Measurements from ENCODE around the gene LAMA4. TPM values are rescaled to one million over a fixed set of nuclear protein-coding genes. Genes with fewer than 3 reads are reported as not detected.

LAMA4 gene
- total RNA-seq, 1 donor from 2014 or later: 0.56 TPM

DNA sequence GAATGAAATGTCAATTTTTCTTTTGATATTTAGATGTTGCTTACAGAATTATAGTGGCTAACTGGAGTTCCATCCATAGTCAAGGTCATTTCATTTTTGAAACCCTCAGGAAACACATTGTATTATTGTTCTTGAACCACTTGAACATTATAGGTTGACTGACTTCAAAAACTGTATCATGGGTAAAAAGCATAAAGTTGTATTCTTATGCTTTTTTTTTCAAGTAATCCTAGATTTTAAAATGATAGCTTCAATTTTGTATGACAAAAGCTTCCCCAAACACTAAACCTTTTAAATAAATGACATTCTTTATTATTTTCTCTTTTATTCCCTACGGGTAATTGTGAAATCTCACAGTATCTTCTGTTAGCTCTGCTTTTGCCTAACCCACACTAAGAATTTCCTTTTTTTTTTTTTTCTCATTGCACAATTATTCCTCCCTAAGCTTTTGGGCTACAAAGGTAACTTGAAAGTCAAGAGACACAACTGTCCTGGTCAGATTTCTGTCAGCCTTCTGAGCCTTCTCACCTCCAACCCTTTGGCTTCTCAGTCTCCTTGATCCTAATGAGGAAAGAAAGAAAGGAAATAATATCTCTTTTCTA lies 36.9 kb upstream of the LAMA4 start:
- H3K4me3 Mint-ChIP-seq: no peak overlapping the region
- H3K4me1 Mint-ChIP-seq: peaks cover 15% of the 10 kb centered on the region
- Histone ChIP-seq H3K36me3 (no peaks in the 10 kb centered on the region), H4K20me1 (ENCODE audit: low read depth) (no peaks in the 10 kb centered on the region), H3K27me3 (no peaks in the 10 kb centered on the region), H3F3A (ENCODE audit: low read depth) (no peaks in the 10 kb centered on the region), H2AFZ (replicated peaks) (no peak overlapping the region), H3K9me3 (ENCODE audit: low read depth) (no peaks in the 10 kb centered on the region), H3K4me1 (peaks cover 8% of the 10 kb centered on the region), H3K79me2 (ENCODE audit: low read depth) (no peaks in the 10 kb centered on the region), H3K27ac (no peak overlapping the region), H3K9ac (no peak overlapping the region), H3K4me2 (no peak overlapping the region), H3K4me3 (no peak overlapping the region)
- H3K36me3 Mint-ChIP-seq: no peaks in the 10 kb centered on the region
- TF ChIP-seq, protein P1, sequence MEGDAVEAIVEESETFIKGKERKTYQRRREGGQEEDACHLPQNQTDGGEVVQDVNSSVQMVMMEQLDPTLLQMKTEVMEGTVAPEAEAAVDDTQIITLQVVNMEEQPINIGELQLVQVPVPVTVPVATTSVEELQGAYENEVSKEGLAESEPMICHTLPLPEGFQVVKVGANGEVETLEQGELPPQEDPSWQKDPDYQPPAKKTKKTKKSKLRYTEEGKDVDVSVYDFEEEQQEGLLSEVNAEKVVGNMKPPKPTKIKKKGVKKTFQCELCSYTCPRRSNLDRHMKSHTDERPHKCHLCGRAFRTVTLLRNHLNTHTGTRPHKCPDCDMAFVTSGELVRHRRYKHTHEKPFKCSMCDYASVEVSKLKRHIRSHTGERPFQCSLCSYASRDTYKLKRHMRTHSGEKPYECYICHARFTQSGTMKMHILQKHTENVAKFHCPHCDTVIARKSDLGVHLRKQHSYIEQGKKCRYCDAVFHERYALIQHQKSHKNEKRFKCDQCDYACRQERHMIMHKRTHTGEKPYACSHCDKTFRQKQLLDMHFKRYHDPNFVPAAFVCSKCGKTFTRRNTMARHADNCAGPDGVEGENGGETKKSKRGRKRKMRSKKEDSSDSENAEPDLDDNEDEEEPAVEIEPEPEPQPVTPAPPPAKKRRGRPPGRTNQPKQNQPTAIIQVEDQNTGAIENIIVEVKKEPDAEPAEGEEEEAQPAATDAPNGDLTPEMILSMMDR (IDR thresholded peaks at IDR 0.05): no peak
- TF ChIP-seq EZH2 (IDR thresholded peaks at IDR 0.05): no peak
- no peak for TF ChIP-seq EZH2phosphoT487 (IDR thresholded peaks at IDR 0.05)
- no peaks in the 10 kb centered on the region for H3K27me3 Mint-ChIP-seq (ENCODE audit: insufficient read depth, low read depth)
- no peak for DNase-seq (ENCODE audit: low spot score)
- no peaks in the 10 kb centered on the region for H3K9me3 Mint-ChIP-seq
- no peak overlapping the region for H3K27ac Mint-ChIP-seq

DNA sequence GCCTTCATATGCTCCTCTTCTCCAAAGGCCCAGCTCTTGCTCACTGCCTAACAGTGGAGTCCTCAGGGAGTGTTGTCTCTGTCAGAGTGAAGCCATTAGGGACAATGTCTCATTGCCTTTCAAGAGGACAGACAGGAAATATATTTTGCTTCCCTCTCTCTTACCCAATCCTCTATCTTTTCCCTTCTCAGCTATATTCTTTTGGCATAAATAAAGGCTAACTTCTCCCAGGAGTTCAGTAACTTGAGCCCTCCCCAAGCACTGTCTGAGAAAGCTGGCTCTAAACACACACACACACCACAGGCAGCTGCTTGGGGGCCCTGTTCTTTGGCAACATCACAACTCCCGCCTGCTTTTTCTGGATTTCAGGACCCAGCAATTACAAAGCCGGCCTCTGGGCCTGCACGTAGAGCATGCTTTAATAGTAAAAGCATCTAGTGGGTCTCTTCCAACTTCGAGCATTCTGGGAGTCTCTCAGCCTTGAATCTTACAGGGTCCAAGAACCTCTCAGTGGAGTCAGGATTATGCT lies 34.7 kb upstream of the LAMA4 start:
- Histone ChIP-seq H3K27ac (peak overlapping the region; percentile 58), H2AFZ (replicated peaks) (peak overlapping the region; percentile 99), H3K4me2 (no peak overlapping the region), H3K4me1 (peaks cover 8% of the 10 kb centered on the region), H3F3A (ENCODE audit: low read depth) (no peaks in the 10 kb centered on the region), H3K27me3 (no peaks in the 10 kb centered on the region), H3K9ac (no peak overlapping the region), H3K9me3 (ENCODE audit: low read depth) (no peaks in the 10 kb centered on the region), H4K20me1 (ENCODE audit: low read depth) (no peaks in the 10 kb centered on the region), H3K4me3 (no peak overlapping the region), H3K36me3 (no peaks in the 10 kb centered on the region), H3K79me2 (ENCODE audit: low read depth) (no peaks in the 10 kb centered on the region)
- Mint-ChIP-seq H3K4me3 (no peak overlapping the region), H3K27me3 (ENCODE audit: insufficient read depth, low read depth) (no peaks in the 10 kb centered on the region), H3K4me1 (peaks cover 12% of the 10 kb centered on the region), H3K27ac (peak overlapping the region; percentile 65), H3K36me3 (no peaks in the 10 kb centered on the region), H3K9me3 (peaks cover 2% of the 10 kb centered on the region)
- peak; percentile 33 for DNase-seq (ENCODE audit: low spot score)
- TF ChIP-seq EZH2phosphoT487 (IDR thresholded peaks at IDR 0.05) (no peak), EZH2 (IDR thresholded peaks at IDR 0.05) (no peak)
- TF ChIP-seq, protein P1 (IDR thresholded peaks at IDR 0.05): no peak

DNA sequence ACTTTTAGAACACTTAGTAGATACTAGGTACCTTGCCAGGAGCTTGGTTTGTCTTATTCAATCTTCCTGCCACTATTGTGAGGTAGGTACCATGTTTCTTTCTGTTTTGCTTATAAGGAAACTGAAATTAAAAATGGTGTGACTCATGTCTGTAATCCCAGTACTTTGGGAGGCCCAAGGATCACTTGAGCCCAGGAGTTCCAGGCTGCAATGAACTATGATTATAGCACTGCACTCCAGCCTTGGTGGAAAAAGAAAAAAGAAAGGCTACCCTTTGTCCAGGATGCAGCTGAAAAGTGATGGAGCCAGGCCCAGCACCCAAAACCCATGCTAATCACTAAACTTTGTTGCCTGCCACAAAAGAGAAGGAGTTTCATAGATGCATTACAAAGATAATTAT lies 34.1 kb upstream of the LAMA4 start:
- Histone ChIP-seq H3K4me2 (no peak overlapping the region), H3K36me3 (no peaks in the 10 kb centered on the region), H3K27me3 (no peaks in the 10 kb centered on the region), H3K4me3 (no peak overlapping the region), H4K20me1 (ENCODE audit: low read depth) (no peaks in the 10 kb centered on the region), H3K9ac (no peak overlapping the region), H2AFZ (replicated peaks) (peak overlapping the region; percentile 99), H3K79me2 (ENCODE audit: low read depth) (no peaks in the 10 kb centered on the region), H3K4me1 (peaks cover 8% of the 10 kb centered on the region), H3F3A (ENCODE audit: low read depth) (no peaks in the 10 kb centered on the region), H3K9me3 (ENCODE audit: low read depth) (no peaks in the 10 kb centered on the region), H3K27ac (no peak overlapping the region)
- no peak for TF ChIP-seq EZH2 (IDR thresholded peaks at IDR 0.05)
- peaks cover 12% of the 10 kb centered on the region for H3K4me1 Mint-ChIP-seq
- peaks cover 3% of the 10 kb centered on the region for H3K9me3 Mint-ChIP-seq
- H3K36me3 Mint-ChIP-seq: no peaks in the 10 kb centered on the region
- DNase-seq (ENCODE audit: low spot score): no peak
- no peak overlapping the region for H3K4me3 Mint-ChIP-seq
- H3K27ac Mint-ChIP-seq: no peak overlapping the region
- H3K27me3 Mint-ChIP-seq (ENCODE audit: insufficient read depth, low read depth): no peaks in the 10 kb centered on the region

DNA sequence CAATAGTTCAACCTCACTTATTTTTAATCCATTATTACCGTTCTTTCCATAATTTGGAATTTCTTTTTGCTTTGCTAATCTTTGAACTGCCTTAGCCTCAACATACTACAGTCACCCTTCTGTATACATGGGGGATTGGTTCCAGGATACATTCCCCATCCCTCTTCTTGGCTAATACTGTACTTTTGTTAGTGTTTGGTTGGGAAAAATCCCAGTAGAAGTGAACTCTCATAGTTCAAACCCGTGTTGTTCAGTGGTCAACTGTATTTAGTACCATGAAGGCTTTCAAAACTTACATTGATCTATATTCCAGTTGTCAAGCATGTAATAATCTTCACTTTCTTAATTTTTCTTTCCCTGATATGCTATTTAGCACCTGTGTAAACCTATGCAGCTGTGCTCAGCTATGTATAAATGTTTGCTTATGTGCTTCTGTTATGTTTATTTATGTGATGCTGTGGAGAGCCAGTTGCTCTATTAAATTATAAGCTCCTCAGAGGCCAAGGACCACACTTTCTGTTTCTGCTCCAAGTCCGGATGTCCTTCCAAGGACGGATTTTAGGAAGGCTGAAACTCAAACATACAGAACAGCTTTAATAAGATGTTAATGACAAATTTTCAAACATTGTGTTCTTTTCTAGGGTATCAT lies 33.3 kb upstream of the LAMA4 start:
- no peak overlapping the region for H3K4me3 Mint-ChIP-seq
- DNase-seq (ENCODE audit: low spot score): no peak
- H3K27me3 ChIP-seq: no peaks in the 10 kb centered on the region
- no peak overlapping the region for H3K4me2 ChIP-seq
- no peaks in the 10 kb centered on the region for H3K79me2 ChIP-seq (ENCODE audit: low read depth)
- no peaks in the 10 kb centered on the region for H3K36me3 ChIP-seq
- H3K36me3 Mint-ChIP-seq: no peaks in the 10 kb centered on the region
- no peak overlapping the region for H3K27ac Mint-ChIP-seq
- peaks cover 3% of the 10 kb centered on the region for H3K9me3 Mint-ChIP-seq
- no peaks in the 10 kb centered on the region for H4K20me1 ChIP-seq (ENCODE audit: low read depth)
- no peak overlapping the region for H3K9ac ChIP-seq
- H3K9me3 ChIP-seq (ENCODE audit: low read depth): no peaks in the 10 kb centered on the region
- peaks cover 16% of the 10 kb centered on the region for H3K4me1 Mint-ChIP-seq
- H3K4me3 ChIP-seq: no peak overlapping the region
- peaks cover 8% of the 10 kb centered on the region for H3K4me1 ChIP-seq
- H2AFZ ChIP-seq (replicated peaks): no peak overlapping the region
- no peak for TF ChIP-seq EZH2phosphoT487 (IDR thresholded peaks at IDR 0.05)
- TF ChIP-seq, protein P1 (IDR thresholded peaks at IDR 0.05): no peak
- TF ChIP-seq EZH2 (IDR thresholded peaks at IDR 0.05): no peak
- no peak overlapping the region for H3K27ac ChIP-seq
- no peaks in the 10 kb centered on the region for H3K27me3 Mint-ChIP-seq (ENCODE audit: insufficient read depth, low read depth)
- no peaks in the 10 kb centered on the region for H3F3A ChIP-seq (ENCODE audit: low read depth)

Data from neural progenitor cell (in vitro differentiated cells).